Kidney capillary endothelial cell (primary cell): ENCODE results near the gene GLG1.
"Not testable (repeated sequence)": the region's sequence is repeated elsewhere in the genome, so short reads cannot be mapped to it uniquely, and the experiment has no call there.

ENCODE experiments used
- DNase-seq: peaks from one replicate; pipeline ENCODE4 v3.0.0-alpha.2; 2018; ENCODE audit warnings: low spot score

Gene GLG1

GRCh38 chr16:74409185-74409981 lies 197.5 kb downstream of the GLG1 start:
- not testable (repeated sequence) for DNase-seq

- not testable (repeated sequence) for DNase-seq
Measured at GRCh38 chr16:74407362-74407705, 199.6 kb downstream of the GLG1 start.

GRCh38 chr16:74406600-74407361 lies 200.1 kb downstream of the GLG1 start:
- DNase-seq: not testable (repeated sequence)

- DNase-seq: not testable (repeated sequence)
Measured at GRCh38 chr16:74404148-74404933, 202.6 kb downstream of the GLG1 start.

- not testable (repeated sequence) for DNase-seq
Measured at GRCh38 chr16:74400238-74400637, 206.7 kb downstream of the GLG1 start.

- DNase-seq: not testable (repeated sequence)
Measured at GRCh38 chr16:74398212-74398895, 208.6 kb downstream of the GLG1 start.
